ENCODE results near the gene STK32C. TPM values are rescaled to one million over a fixed set of nuclear protein-coding genes. Genes with fewer than 3 reads are reported as not detected.
A peak's percentile ranks its signal among the peaks of the same experiment; 100 is the strongest.

STK32C gene
- total RNA-seq, 6 donors from 2014 or later = 4.8 to 18.3 (median 15.6) TPM

GRCh38 chr10:132225849-132226205 lies 81.9 kb downstream of the STK32C start:
- DNase-seq (no peak), ATAC-seq (ENCODE audit: low FRiP score in 2 of 2) (no peak)
- no peak overlapping the region for H3K27ac ChIP-seq
- peaks cover 3 to 16% (median 5%) of the 10 kb centered on the region in 4 donors for H3K4me1 ChIP-seq
- TF ChIP-seq POLR2AphosphoS5 (IDR thresholded peaks at IDR 0.05) = no peak
- no peak for TF ChIP-seq POLR2A (IDR thresholded peaks at IDR 0.05)
- TF ChIP-seq CTCF (IDR thresholded peaks at IDR 0.05) = no peak
- no peak for TF ChIP-seq EP300 (IDR thresholded peaks at IDR 0.05)
- 75 to 82% methylated on average over 3 to 8 of the region's 8 CpGs for WGBS, 2 donors
- no peaks in the 10 kb centered on the region for H3K27me3 ChIP-seq
- peaks cover 0 to 5% (median 2%) of the 10 kb centered on the region in 4 donors for H3K36me3 ChIP-seq
- H3K4me3 ChIP-seq = no peak overlapping the region
- no peaks in the 10 kb centered on the region for H3K9me3 ChIP-seq

GRCh38 chr10:132225073-132225848 lies 82.5 kb downstream of the STK32C start:
- Histone ChIP-seq H3K4me1 (peaks cover 0 to 11% (median under 1%) of the 10 kb centered on the region in 4 donors), H3K36me3 (peaks cover 0 to 5% (median 2%) of the 10 kb centered on the region in 4 donors), H3K4me3 (no peak overlapping the region), H3K27ac (no peak overlapping the region), H3K9me3 (no peaks in the 10 kb centered on the region), H3K27me3 (no peaks in the 10 kb centered on the region)
- DNase-seq = peak in 1 of 2 donors; percentile 70
- WGBS, 2 donors = 93 to 95% methylated on average over 12 to 25 of the region's 25 CpGs
- ATAC-seq (ENCODE audit: low FRiP score in 2 of 2) = no peak
- TF ChIP-seq POLR2AphosphoS5 (IDR thresholded peaks at IDR 0.05) = no peak
- TF ChIP-seq EP300 (IDR thresholded peaks at IDR 0.05) = no peak
- no peak for TF ChIP-seq POLR2A (IDR thresholded peaks at IDR 0.05)
- TF ChIP-seq CTCF (IDR thresholded peaks at IDR 0.05) = no peak

GRCh38 chr10:132224343-132225072 lies 83.2 kb downstream of the STK32C start:
- no peak overlapping the region for H3K4me3 ChIP-seq
- no peak for TF ChIP-seq POLR2A (IDR thresholded peaks at IDR 0.05)
- no peak for TF ChIP-seq CTCF (IDR thresholded peaks at IDR 0.05)
- TF ChIP-seq EP300 (IDR thresholded peaks at IDR 0.05) = no peak
- TF ChIP-seq POLR2AphosphoS5 (IDR thresholded peaks at IDR 0.05) = no peak
- peaks cover 0 to 8% (median 0%) of the 10 kb centered on the region in 4 donors for H3K4me1 ChIP-seq
- no peaks in the 10 kb centered on the region for H3K27me3 ChIP-seq
- ATAC-seq (ENCODE audit: low FRiP score in 2 of 2) (no peak), DNase-seq (peak in 1 of 2 donors; percentile 65)
- WGBS, 2 donors = 94 to 98% methylated on average over 9 to 20 of the region's 20 CpGs
- no peaks in the 10 kb centered on the region for H3K9me3 ChIP-seq
- H3K27ac ChIP-seq = no peak overlapping the region
- peaks cover 0 to 5% (median 2%) of the 10 kb centered on the region in 4 donors for H3K36me3 ChIP-seq

- H3K4me1 ChIP-seq = peaks cover 0 to 8% (median 0%) of the 10 kb centered on the region in 4 donors
- no peaks in the 10 kb centered on the region for H3K9me3 ChIP-seq
- ATAC-seq (ENCODE audit: low FRiP score in 2 of 2) = no peak
- peak in 1 of 2 donors; percentile 68 for DNase-seq
- TF ChIP-seq CTCF (IDR thresholded peaks at IDR 0.05) = no peak
- TF ChIP-seq POLR2A (IDR thresholded peaks at IDR 0.05) = no peak
- TF ChIP-seq EP300 (IDR thresholded peaks at IDR 0.05) = no peak
- TF ChIP-seq POLR2AphosphoS5 (IDR thresholded peaks at IDR 0.05) = no peak
- no peaks in the 10 kb centered on the region for H3K27me3 ChIP-seq
- H3K4me3 ChIP-seq = no peak overlapping the region
- peaks cover 0 to 5% (median 2%) of the 10 kb centered on the region in 4 donors for H3K36me3 ChIP-seq
- 88 to 94% methylated on average over 7 to 16 of the region's 23 CpGs for WGBS, 2 donors
- no peak overlapping the region for H3K27ac ChIP-seq
Measured at GRCh38 chr10:132223611-132224342, 84.0 kb downstream of the STK32C start.

All from upper lobe of left lung (tissue), 6 donors.